Fibroblast of skin of scalp (primary cell): ENCODE data around the gene PTPN11.
A peak's percentile ranks its signal among the peaks of the same experiment; 100 is the strongest.
"Not testable (repeated sequence)": the region's sequence is repeated elsewhere in the genome, so short reads cannot be mapped to it uniquely, and the experiment has no call there.

Experiments used
- DNase-seq: peaks from one replicate; pipeline ENCODE4 v3.0.0-alpha.2; 2013

PTPN11 gene

GRCh38 chr12:112515868-112516267 is 97.1 kb downstream of the PTPN11 start:
- DNase-seq, result no peak

GRCh38 chr12:112517730-112518364 is 99.1 kb downstream of the PTPN11 start:
- no peak for DNase-seq

GRCh38 chr12:112518365-112518735 is 99.6 kb downstream of the PTPN11 start:
- DNase-seq, result no peak

GRCh38 chr12:112519841-112520340 is 101.1 kb downstream of the PTPN11 start:
- not testable (repeated sequence) for DNase-seq

GRCh38 chr12:112523856-112524255 is 105.1 kb downstream of the PTPN11 start:
- DNase-seq, result no peak

- no peak for DNase-seq
Measured at GRCh38 chr12:112524269-112524668, 105.5 kb downstream of the PTPN11 start.

GRCh38 chr12:112524676-112525425 is 106.1 kb downstream of the PTPN11 start:
- peak; percentile 7 for DNase-seq

- no peak for DNase-seq
Measured at GRCh38 chr12:112525426-112525809, 106.7 kb downstream of the PTPN11 start.

GRCh38 chr12:112527082-112527481 is 108.3 kb downstream of the PTPN11 start:
- DNase-seq, result no peak

GRCh38 chr12:112527501-112527900 is 108.8 kb downstream of the PTPN11 start:
- no peak for DNase-seq

GRCh38 chr12:112528521-112528920 is 109.8 kb downstream of the PTPN11 start:
- DNase-seq, result no peak

GRCh38 chr12:112530941-112531340 is 112.2 kb downstream of the PTPN11 start:
- no peak for DNase-seq

GRCh38 chr12:112532106-112532505 is 113.4 kb downstream of the PTPN11 start:
- DNase-seq, result no peak

- DNase-seq, result no peak
Measured at GRCh38 chr12:112533528-112533927, 114.8 kb downstream of the PTPN11 start.

GRCh38 chr12:112535017-112535416 is 116.3 kb downstream of the PTPN11 start:
- DNase-seq, result no peak

GRCh38 chr12:112535637-112536366 is 117.1 kb downstream of the PTPN11 start:
- no peak for DNase-seq

GRCh38 chr12:112536367-112536730 is 117.6 kb downstream of the PTPN11 start:
- no peak for DNase-seq

GRCh38 chr12:112537710-112538396 is 119.1 kb downstream of the PTPN11 start:
- DNase-seq, result peak; percentile 63

- no peak for DNase-seq
Measured at GRCh38 chr12:112538740-112539139, 120.0 kb downstream of the PTPN11 start.

GRCh38 chr12:112539221-112539620 is 120.5 kb downstream of the PTPN11 start:
- DNase-seq, result no peak

GRCh38 chr12:112540021-112540420 is 121.3 kb downstream of the PTPN11 start:
- no peak for DNase-seq

GRCh38 chr12:112543751-112544150 is 125.0 kb downstream of the PTPN11 start:
- no peak for DNase-seq

GRCh38 chr12:112546339-112546738 is 127.6 kb downstream of the PTPN11 start:
- DNase-seq, result no peak
